ES-I3 (cell line): ENCODE results near the gene ELANE.
"Not testable (repeated sequence)": the region's sequence is repeated elsewhere in the genome, so short reads cannot be mapped to it uniquely, and the experiment has no call there.

Experiments used
- H3K36me3 ChIP-seq: 2 replicates; pipeline ENCODE4 v1.6.1; 2013; ENCODE audit warnings: mild to moderate bottlenecking, low read length, control low read depth, moderate library complexity; ENCODE audit not compliant: insufficient read depth
- H3K4me1 ChIP-seq: 2 replicates; pipeline ENCODE4 v1.6.1; 2013; ENCODE audit warnings: mild to moderate bottlenecking, control low read depth, low read length; ENCODE audit not compliant: insufficient read depth
- H3K9ac ChIP-seq: 2 replicates; pipeline ENCODE4 v1.6.1; 2013; ENCODE audit warnings: low read depth, mild to moderate bottlenecking, low read length, moderate library complexity
- H3K9me3 ChIP-seq: 2 replicates; pipeline ENCODE4 v1.6.1; 2013; ENCODE audit warnings: mild to moderate bottlenecking, low read length, moderate library complexity; ENCODE audit not compliant: control insufficient read depth, insufficient read depth

ELANE gene

GRCh38 chr19:823565-824121, 28.5 kb upstream of the ELANE start:
- Histone ChIP-seq H3K9me3 (no peaks in the 10 kb centered on the region), H3K4me1 (no peaks in the 10 kb centered on the region; the same call in 1 of the 2 replicates), H3K36me3 (no peaks in the 10 kb centered on the region), H3K9ac (no peak overlapping the region)

DNA sequence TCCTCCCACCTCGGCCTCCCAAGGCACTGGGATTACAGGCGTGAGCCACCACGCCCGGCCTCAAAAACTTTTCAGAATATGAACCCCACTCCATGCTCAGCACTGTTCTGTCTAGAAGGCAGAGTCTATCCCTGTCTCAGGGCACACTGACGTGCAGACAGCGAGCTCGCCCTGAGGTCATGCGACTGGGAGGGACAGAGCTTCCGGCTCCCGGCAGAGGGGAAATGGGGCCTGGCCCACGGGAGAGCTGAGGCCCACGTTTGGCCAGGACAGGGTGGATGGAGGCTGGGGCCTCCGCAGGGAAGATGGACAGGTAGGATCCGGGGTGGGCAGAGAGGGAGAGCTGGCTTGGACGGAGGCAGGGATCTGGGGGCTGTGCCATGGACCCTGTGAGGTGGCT, 27.2 kb upstream of the ELANE start:
- H3K4me1 ChIP-seq: no peaks in the 10 kb centered on the region; the same call in 1 of the 2 replicates
- H3K36me3 ChIP-seq: no peaks in the 10 kb centered on the region
- no peak overlapping the region for H3K9ac ChIP-seq
- no peaks in the 10 kb centered on the region for H3K9me3 ChIP-seq

DNA sequence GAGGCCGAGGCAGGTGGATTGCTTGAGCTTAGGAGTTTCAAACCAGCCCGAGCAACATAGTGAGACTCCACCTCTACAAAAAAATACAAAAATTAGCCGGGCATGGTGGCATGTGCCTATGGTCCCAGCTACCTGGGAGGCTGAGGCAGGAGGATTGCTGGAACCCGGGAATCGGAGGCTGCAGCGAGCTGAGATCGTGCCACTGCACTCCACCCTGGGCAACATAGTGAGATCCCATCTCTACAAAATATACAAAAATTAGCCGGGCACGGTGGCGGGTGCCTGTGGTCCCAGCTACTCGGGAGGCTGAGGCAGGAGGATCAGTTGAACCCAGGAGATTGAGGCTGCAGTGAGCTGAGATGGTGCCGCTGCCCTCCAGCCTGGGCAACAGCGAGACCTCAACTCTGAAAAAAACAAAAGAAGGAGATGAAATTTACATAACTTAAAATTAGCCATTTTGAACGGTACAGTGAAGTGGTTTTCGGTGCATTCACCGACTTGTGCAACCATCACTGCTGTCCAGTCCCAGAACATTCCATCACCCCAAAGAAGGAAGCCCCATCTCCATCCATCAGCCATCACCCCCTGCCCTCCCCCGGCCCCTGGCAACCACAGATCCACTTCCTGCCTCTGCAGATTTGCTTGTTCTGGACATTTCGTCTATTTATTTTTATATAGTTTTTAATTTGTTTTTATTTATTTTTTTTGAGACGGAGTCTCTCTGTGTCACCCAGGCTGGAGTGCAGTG, 26.0 kb upstream of the ELANE start:
- Histone ChIP-seq H3K9me3 (no peaks in the 10 kb centered on the region), H3K9ac (no peak overlapping the region), H3K4me1 (no peaks in the 10 kb centered on the region; the same call in 1 of the 2 replicates), H3K36me3 (no peaks in the 10 kb centered on the region)

- Histone ChIP-seq H3K9ac (no peak overlapping the region), H3K9me3 (no peaks in the 10 kb centered on the region), H3K4me1 (no peaks in the 10 kb centered on the region; the same call in 1 of the 2 replicates), H3K36me3 (no peaks in the 10 kb centered on the region)
These were observed 24.8 kb upstream of the ELANE start for GRCh38 chr19:827314-827709.

DNA sequence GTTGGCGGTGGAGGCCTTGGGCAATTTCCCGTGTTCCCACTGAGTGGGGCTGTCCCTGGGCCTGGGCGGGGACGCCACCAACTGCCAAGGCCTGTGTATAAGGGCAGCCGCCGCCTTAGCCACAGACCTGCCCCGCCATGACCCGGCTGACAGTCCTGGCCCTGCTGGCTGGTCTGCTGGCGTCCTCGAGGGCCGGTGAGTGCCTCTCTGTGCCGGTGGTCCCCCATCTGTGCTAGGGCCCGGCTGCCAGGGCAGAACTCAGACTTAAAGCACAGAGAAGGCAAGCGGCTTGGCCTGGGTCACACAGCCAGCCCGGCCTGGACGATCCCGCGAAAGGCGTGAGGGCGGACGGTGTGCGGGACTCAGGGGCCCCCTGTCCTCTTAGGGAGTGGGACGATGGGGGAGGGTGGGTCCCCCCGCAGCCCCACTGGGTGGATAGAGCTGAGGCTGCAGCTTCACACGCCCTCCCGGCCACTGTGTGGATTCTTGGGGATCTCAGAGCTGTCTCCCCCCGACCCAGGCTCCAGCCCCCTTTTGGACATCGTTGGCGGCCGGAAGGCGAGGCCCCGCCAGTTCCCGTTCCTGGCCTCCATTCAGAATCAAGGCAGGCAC, 24.3 kb upstream of the ELANE start, which contains the start of gene AZU1:
TSS of gene AZU1 (plus strand) at position 128 of the 612 bp plus-strand sequence. CDS start at position 138, 10 bp downstream.
- H3K36me3 ChIP-seq: no peaks in the 10 kb centered on the region
- H3K9me3 ChIP-seq: no peaks in the 10 kb centered on the region
- no peak within 1 kb of the TSS for H3K9ac ChIP-seq
- H3K4me1 ChIP-seq: no peaks in the 10 kb centered on the region; the same call in 1 of the 2 replicates

DNA sequence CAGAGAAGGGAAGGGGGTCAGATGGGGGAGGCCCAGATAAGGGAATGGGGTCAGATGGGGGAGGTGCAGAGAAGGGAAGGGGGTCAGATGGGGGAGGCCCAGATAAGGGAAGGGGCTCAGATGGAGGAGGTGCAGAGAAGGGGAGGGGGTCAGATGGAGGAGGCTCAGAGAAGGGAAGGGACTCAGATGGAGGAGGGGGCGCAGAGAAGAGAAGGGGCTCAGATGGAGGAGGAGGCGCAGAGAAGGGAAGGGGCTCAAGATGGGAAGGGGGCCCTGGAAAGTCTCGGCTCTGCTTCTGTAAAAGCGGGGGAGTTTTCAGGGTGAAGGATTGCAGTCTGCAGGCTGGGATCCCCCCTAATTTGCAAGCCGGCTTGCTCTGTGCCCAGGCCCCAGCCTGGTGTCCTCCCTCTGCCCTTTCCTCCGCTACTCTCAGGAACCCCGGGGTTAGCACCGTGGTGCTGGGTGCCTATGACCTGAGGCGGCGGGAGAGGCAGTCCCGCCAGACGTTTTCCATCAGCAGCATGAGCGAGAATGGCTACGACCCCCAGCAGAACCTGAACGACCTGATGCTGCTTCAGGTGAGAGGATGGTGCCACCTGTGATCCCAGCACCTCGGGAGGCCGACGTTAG, 22.9 kb upstream of the ELANE start:
- no peaks in the 10 kb centered on the region for H3K36me3 ChIP-seq
- H3K9me3 ChIP-seq: no peaks in the 10 kb centered on the region
- H3K9ac ChIP-seq: no peak overlapping the region
- no peaks in the 10 kb centered on the region for H3K4me1 ChIP-seq

DNA sequence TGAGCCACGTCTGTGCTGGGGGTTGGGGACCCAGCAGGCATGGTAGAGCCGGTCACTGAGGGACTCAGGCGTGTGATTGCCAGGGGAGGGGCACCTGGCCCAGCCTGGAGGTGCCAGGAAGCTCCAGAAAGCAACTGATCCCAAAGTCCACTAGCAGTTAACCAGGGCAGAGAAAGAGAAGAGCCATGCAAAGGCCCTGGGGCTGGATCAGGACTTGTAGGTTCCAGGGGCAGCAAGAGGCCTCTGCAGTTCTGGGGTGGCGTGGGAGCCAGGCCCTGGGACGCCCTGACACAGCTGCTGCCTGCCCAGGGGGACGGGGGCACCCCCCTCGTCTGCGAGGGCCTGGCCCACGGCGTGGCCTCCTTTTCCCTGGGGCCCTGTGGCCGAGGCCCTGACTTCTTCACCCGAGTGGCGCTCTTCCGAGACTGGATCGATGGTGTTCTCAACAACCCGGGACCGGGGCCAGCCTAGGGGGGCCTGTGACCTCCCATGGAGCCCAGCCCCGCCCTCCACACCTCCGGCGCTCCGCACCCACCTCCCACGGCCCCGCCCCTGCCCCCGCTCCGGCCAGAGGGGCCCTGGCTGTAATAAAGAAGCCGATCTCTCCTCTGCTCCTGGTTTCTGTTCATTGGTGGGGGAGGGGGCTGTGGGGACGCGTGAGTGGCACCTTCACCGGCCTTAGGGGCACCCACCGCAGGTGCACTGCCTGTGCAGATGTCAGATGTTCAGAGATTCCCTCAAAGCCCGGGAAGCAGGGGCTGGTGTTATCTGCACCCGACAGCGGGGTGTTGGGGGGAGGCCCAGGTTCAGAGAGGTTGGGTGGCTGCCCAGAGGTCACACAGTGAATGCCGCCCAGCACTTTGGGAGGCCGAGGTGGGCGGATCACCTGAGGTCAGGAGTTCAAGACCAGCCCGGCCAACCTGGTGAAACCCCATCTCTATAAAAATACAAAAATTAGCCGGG, 20.4 kb upstream of the ELANE start:
- Histone ChIP-seq H3K4me1 (no peaks in the 10 kb centered on the region), H3K9ac (no peak overlapping the region), H3K9me3 (no peaks in the 10 kb centered on the region), H3K36me3 (no peaks in the 10 kb centered on the region)

- Histone ChIP-seq H3K9ac (no peak overlapping the region), H3K36me3 (no peaks in the 10 kb centered on the region), H3K9me3 (no peaks in the 10 kb centered on the region), H3K4me1 (no peaks in the 10 kb centered on the region)
These were observed 17.9 kb upstream of the ELANE start for GRCh38 chr19:834216-834615.

GRCh38 chr19:835210-835810, 16.8 kb upstream of the ELANE start:
- Histone ChIP-seq H3K4me1 (no peaks in the 10 kb centered on the region), H3K9me3 (no peaks in the 10 kb centered on the region), H3K9ac (no peak overlapping the region), H3K36me3 (no peaks in the 10 kb centered on the region)

- H3K36me3 ChIP-seq: no peaks in the 10 kb centered on the region
- H3K9me3 ChIP-seq: no peaks in the 10 kb centered on the region
- no peaks in the 10 kb centered on the region for H3K4me1 ChIP-seq
- no peak within 1 kb of the TSS for H3K9ac ChIP-seq
These were observed 11.4 kb upstream of the ELANE start, which contains the start of gene PRTN3 for GRCh38 chr19:840519-841206. Gene PRTN3 (plus strand): TSS chr19:840999. CDS start chr19:841009, 10 bp downstream.

- not testable (repeated sequence) for H3K4me1 ChIP-seq, H3K36me3 ChIP-seq, H3K9me3 ChIP-seq
- H3K9ac ChIP-seq: peak overlapping the region; percentile 45; the same call in 1 of the 2 replicates
These were observed 9.3 kb upstream of the ELANE start for GRCh38 chr19:842802-843179.

DNA sequence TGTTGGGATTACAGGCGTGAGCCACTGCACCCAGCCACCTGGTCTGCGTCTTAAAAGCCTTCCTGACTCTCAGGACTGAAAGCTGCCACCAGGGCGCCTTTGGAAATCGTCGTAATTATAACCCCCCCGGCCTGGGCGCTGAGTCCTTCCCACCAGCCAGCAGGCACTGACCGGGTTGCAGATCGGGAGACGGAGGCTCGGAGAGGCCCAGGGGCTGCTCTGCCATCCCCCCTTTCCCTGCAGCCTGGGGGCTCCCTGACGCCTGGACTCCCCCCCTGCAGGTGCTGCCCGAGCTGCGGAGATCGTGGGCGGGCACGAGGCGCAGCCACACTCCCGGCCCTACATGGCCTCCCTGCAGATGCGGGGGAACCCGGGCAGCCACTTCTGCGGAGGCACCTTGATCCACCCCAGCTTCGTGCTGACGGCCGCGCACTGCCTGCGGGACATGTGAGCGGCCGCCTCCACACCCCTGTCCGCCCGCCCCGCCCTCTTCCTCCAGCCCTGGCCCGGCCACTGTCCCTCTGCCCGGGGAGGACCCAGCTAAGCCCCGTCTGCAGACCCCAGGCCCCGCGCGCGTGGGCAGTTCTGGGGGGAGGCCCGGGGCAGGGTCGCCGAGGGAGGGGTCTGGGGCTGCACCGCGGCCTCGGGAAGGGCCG, 8.8 kb upstream of the ELANE start:
- Histone ChIP-seq H3K9me3 (no peaks in the 10 kb centered on the region), H3K36me3 (no peaks in the 10 kb centered on the region), H3K9ac (peak overlapping the region; percentile 45; the same call in 1 of the 2 replicates), H3K4me1 (no peaks in the 10 kb centered on the region)
